GM21529 (cell line): ENCODE measurements around the gene TNFSF15.

Source experiments
- ATAC-seq: cut with Tn5 transposase; IDR thresholded peaks from one replicate; pipeline ENCODE4 v1.9.1; 2021; ENCODE audit not compliant: unreplicated experiment

Gene TNFSF15

GRCh38 chr9:114825126-114825795 is 19.4 kb upstream of the TNFSF15 start:
- no peak for ATAC-seq

GRCh38 chr9:114824110-114824509 is 18.3 kb upstream of the TNFSF15 start:
- ATAC-seq, result no peak

- no peak for ATAC-seq
Measured at GRCh38 chr9:114823441-114823840, 17.6 kb upstream of the TNFSF15 start.

GRCh38 chr9:114822708-114823107 is 16.9 kb upstream of the TNFSF15 start:
- ATAC-seq, result no peak

- ATAC-seq, result no peak
Measured at GRCh38 chr9:114820776-114821501, 15.1 kb upstream of the TNFSF15 start.

GRCh38 chr9:114818178-114818577 is 12.3 kb upstream of the TNFSF15 start:
- no peak for ATAC-seq

- no peak for ATAC-seq
Measured at GRCh38 chr9:114813717-114814418, 8.0 kb upstream of the TNFSF15 start.

GRCh38 chr9:114811966-114812636 is 6.3 kb upstream of the TNFSF15 start:
- no peak for ATAC-seq

- no peak for ATAC-seq
Measured at GRCh38 chr9:114811301-114811700, 5.5 kb upstream of the TNFSF15 start.

GRCh38 chr9:114810614-114811013 is 4.8 kb upstream of the TNFSF15 start:
- no peak for ATAC-seq

GRCh38 chr9:114806526-114806900 is 674 bp upstream of the TNFSF15 start:
- ATAC-seq, result peak; percentile 39

- ATAC-seq, result no peak
Measured at GRCh38 chr9:114804505-114804904, 1.3 kb downstream of the TNFSF15 start.

GRCh38 chr9:114803479-114804265 is 2.2 kb downstream of the TNFSF15 start:
- ATAC-seq, result no peak

GRCh38 chr9:114799925-114800324 is 5.9 kb downstream of the TNFSF15 start:
- ATAC-seq, result no peak

GRCh38 chr9:114799441-114799840 is 6.4 kb downstream of the TNFSF15 start:
- no peak for ATAC-seq

GRCh38 chr9:114798780-114799427 is 6.9 kb downstream of the TNFSF15 start:
- no peak for ATAC-seq

- ATAC-seq, result no peak
Measured at GRCh38 chr9:114798101-114798500, 7.7 kb downstream of the TNFSF15 start.

- no peak for ATAC-seq
Measured at GRCh38 chr9:114792396-114792795, 13.4 kb downstream of the TNFSF15 start.

GRCh38 chr9:114791736-114792135 is 14.1 kb downstream of the TNFSF15 start:
- no peak for ATAC-seq

GRCh38 chr9:114791312-114791711 is 14.5 kb downstream of the TNFSF15 start:
- ATAC-seq, result no peak
